NCI-H748 (cell line): Measurements from ENCODE around the gene DIP2C.

Source experiments
- DNase-seq: peaks from one replicate; lab custom pipeline; 2025; ENCODE audit not compliant: unreplicated experiment; lab: John Stamatoyannopoulos, UW

The DIP2C gene

DNA sequence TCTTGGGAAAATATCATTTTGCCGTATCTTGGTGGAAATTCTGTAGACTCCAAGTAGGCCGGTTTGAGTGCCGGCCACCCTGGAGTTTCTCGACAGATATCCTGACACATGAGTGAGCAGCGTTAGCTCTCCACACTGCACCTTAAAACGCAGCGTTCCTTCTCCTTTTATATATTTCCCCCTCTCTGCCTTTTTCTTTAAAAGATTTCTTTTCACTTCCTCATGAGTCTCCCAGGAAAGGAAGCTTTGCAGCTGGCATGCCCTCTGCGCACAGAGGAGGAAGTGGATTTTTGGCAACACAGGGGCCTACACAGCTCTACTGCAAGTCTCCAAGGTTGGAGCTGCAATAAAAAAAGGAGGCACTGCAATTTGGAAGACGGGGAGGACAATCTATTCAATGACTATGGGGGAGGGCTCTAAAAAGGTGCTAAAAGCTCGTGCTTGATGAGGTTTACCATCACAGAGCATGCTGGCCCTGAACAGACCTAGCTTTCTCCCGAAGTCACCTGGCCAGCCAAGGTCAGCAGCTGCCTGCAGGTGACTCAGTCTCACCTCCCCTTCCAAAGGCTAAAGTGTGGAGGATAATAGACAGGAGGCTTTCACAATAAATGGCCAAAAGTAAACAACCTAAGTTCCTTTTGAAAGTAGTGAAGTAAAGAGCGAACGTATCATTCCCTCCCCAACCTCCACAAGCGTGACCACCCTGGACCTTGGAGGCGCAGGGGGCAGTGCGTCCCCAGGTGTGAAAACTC lies 301.4 kb downstream of the DIP2C start:
- no peak for DNase-seq

DNA sequence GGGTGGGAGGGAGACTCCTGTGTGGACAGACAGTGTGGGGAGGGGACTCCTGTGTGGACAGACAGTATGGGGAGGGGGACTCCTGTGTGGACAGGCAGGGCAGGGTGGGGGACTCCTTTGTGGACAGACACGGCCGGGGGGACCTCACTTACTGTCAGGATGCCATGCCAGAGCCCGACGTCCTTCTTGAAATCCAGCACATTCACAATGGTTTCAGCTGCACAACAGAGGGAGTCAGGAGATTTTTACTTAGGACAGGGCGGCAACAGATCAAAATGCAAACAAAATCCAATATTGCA lies 301.9 kb downstream of the DIP2C start:
- no peak for DNase-seq

DNA sequence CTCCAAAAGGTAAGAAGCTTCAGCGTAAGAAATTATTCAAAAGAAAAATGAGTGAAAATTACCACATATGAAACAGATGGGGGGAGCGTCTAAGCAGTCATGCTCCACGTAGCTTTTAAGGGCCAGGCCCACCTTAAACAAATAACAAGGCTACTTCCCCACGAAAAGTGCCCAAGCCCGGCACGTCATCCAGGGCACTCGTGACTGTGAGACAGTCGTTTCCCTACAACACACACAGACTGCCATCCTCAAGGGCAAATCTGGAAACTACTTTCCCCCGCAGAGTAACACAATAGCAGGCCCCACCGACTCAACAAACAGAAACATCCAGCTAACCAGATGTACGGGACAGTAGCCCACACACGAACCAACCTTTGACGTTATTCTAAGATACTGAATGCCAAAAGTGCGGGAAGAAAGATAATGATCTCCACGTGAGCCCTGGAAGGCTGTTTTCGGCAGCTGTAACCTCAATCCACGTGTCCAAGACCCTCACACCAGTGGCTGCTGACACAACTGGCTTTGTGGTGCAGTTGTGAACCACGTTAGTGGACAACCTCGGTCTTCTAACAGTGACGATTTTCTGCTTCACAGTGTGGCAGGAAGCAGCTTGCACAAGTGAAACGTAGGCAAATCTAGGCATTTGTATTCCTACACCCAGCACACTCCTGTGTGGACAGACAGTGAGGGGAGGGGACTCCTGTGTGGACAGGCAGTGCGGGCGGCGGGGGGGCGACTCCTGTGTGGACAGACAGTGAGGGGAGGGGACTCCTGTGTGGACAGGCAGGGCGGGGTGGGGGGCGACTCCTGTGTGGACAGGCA lies 302.5 kb downstream of the DIP2C start:
- no peak for DNase-seq

DNA sequence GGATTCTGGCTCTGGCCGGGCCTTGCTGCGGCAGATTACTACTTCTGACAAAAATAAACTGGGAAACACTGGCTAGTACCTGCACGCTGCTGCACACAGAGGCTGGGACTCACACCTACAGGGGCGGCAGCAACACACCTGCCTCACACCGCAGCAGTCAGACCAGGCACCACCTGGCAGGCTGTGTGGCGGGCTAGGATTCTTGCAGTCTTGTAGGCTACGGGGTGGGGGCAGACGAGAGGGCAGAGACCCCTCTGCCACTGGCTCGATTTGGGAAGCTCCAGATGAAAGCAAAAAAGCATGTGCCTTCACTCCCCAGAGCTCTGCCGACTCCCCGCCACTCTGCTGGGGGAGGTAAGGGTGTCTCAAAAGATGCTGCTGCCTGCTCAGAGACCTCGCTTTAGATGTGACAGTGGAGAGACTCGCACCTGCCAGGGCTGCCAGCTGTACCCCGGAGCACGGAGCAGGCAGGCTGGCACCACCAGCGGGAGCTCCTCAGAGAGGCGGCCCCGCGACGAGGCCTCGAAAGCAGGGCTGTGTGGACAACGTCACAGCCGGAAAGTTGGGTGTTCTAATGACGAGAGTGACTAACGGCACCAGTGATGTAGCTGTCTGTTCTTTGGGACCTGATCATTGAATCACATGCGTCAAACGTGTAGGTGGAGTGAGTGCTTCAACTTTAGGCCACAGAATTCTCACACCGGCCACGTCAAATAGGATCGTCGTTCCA lies 303.7 kb downstream of the DIP2C start:
- DNase-seq: no peak

DNA sequence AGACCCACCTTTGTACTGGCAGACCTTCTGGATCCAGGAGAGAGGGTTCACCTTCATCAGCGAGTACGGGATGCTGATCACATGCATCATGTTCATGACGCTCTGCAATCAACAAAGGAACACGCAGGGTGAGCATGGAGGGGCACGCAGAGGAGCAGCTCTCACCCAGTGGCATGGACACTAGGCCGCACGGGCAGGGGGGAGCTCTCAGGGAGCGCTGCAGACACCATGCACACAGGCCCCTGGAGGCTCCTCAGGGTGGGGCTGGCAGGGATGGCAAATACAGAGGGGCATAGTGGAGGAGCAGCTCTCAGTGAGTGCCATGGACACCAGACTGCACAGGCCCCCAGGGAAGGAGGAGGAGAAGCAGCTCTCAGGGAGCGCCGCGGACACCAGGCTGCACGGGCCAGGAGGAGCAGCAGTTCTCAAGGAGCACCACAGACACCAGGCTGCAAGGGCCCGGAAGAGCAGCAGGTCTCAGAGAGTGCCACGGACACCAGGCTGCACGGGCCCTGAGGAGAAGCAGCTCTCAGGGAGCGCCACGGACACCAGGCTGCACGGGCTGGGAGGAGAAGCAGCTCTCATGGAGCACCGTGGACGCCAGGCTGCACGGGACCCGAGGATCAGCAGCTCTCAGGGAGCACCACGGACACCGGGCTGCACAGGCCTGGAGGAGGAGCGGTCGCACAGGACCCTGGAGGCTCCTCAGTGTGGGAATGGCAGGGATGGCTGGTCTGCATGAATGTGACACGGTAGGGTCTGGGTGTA lies 304.7 kb downstream of the DIP2C start:
- DNase-seq: no peak

DNA sequence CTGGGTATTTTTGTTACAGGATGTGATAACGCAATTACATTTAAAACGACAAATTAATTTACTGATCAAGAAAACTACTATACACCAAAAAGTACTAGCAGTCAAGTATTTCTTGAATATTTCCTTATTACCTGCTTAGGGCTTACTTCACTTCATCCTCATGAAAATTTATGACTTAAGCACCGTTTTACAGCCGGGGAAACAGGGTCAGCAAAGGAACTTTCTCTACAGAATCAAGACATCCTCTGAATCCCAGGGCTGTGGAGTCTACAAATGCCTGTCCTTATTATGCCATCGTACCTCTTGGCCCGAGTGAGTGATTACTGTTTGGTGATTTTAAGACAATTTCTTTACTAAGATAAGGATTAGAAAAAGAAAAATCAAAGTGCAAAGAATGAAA lies 305.9 kb downstream of the DIP2C start:
- no peak for DNase-seq

DNA sequence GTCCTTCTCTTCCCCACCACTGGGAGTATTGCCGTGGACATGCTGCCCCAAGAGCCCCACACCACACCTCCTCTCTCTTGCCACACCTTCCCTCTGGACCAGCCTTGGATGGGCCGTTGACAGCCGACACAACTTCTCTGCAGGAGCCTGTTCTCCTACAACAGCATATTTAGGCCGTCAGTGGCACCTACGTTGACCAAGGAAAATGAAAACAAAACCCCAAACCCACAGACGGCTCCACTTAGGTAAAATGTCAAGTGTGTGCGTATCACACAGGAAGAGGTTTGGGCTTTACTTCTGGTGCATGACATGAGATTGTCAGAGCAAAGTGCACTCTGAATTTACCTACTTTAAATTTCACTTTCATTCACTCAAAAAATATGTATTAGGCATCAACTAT lies 307.7 kb downstream of the DIP2C start:
- DNase-seq: no peak

DNA sequence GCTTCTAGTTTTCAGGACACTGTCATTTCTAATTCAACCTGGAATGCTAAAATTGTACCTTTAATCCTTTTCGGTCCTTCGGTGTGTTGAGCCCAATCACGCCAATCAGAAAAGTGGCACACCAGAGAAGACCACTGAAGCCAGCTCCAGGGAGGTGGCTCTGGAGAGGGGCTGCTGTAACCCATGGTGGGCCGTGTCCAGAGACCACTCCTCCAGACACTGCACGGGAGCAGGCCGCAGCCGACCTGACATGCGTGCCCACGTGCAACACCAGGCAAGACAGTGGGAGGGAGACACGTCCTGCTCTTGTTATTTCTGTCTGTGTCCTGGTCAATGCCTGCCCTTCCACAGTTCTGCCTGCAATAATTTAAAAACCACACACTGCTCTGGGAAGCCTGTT lies 308.1 kb downstream of the DIP2C start:
- no peak for DNase-seq

DNA sequence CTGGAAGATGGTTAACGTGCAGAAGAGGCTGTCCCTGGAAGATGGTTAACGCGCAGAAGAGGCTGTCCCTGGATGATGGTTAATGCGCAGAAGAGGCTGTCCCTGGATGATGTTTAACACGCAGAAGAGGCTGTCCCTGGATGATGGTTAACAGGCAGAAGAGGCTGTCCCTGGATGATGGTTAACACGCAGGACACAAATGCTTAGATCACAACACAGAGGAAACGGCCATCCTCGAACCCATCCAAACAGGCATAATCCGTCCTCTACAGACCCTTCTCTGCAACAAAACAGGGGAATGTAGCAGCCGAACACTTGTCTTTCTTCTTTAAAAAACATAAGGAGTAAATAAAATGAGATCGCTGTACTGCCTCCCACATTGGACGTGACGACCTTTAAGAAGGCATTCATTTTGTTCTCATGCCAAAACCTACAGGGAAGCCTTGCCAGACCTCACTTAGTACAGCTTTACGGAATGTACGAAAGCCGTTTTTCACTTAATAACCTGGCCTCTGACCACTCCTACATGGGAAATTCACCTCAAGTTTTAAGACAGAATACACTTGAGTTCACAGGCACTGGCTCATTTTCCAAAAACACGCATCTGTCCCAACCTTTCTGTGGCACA lies 309.0 kb downstream of the DIP2C start:
- no peak for DNase-seq

DNA sequence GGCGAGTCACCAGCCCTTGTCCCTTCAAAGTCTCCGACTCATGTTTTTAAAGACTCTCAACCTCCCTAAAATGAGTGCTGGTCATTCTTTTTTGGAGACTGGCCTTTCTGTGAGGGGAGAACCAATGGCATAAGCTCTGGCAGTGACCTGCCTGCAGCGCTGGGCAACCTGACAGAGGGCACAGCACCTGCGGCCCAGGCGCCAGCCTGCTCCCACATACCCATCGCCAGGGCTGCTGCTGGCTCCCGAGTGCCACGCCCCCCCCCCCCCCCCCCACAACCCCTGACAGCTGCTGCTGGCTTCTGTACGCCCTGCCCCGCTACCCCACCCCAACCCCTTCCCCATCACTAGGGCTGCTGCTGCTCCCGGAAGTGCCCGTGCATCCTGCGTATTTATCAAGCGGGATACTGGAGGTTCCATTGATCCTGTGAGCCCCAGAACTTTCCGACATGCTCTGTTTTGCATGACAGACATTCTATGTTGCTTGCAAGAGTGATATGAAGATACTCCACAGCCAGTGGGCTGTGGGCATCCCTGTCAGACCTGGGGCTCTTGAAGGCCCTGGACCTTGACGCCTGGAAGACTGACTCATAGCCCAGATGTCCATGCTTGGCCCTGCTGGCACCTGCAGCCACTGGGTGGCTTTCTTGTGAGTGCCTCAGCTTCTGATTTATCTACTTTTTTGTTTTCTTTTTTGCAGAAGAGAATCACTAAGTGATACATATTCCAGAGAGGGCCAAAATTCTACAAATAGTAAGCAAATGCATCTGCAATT lies 310.4 kb downstream of the DIP2C start:
- DNase-seq: no peak

DNA sequence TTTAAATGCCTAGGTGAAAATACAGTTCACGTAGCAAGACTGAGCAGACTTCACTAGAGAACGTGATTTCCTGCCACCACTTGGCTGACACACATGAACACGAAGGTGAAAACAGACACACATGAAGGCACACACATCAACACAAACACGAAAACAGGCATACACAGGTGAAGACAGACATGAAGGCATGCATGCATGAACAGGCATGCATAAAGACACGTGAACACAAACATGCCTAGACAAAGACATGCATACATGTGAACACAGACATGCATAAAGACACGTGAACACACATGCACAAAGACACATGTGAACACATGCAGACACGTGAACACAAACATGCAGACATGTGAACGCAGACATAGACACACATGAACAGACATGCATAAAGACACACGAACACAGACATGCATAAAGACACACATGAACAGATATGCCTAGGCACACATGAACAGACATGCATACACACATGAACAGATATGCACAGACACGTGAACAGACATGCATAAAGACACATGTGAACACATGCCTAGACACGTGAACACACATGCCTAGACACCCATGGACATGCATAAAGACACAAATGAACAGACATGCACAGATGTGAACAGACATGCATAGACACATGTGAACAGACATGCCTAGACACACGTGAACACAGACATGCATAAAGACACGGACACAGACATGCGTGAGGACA lies 311.1 kb downstream of the DIP2C start:
- DNase-seq: no peak

DNA sequence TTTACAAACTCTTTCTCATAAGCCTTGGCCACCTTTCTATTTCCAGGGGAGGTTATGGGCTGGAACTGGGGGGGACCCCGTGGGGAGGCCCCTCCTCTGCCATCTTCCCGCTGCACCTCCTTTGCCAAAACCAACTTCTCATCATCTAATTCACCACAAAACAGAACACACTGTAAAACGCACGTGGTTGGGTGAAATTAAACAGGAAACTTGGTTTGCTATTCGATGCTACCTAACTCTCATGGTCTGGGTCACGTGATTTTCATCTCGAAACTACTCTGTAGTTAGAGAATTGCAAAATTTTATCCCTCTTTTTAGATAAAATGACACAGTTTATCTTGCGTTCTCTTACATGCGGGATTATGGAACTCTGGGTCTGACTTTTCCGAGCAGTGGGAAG lies 312.2 kb downstream of the DIP2C start:
- no peak for DNase-seq

DNA sequence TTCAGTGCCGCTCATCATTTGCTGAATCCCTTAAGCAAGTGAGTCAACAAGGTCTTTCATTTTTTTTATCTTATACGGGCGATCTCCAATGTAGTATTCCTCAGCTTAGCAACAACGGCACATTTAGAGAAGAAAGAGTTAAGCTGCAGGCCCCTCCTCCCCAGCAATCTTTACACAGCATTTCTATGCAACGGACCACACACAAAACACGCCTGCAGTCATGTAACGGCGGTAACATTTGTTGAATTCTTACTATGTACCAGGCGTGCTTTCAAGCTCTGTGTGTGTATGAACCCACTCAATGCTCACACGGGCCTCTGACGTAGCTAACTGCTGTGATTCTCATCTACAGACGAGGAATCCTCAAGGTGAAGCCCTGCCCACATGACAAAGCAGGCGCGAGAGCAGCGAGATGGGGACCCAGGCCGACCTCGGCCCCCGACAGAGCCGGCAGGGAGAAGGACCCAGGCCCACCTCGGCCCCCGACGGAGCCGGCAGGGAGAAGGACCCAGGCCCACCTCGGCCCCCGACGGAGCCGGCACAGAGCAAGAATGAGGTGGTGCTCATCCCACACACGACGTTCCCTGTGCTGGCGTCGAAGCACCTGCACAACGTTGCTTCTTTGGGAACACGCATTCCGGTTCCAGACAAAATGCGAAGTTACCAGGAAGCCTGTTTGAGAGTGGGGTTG lies 313.5 kb downstream of the DIP2C start:
- DNase-seq: no peak

DNA sequence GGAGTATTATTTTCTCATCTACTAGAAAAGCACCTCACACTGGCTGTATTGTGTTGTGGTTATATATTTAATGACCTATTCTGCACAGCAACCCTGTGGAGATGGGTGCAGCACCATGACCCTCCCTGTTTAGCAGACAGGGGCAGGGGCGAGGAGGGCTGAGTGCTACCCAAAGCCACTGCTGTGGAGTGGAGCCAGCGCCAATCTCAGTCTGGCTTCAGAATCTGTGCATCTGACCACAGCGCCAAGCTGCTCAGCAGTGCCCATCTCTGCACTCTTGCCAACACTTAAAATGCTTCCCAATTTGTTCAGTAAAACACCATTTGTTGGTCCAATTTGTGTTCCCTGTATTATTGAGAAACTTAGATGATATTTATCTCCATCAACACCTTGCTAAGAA lies 315.1 kb downstream of the DIP2C start:
- DNase-seq: peak; percentile 37

DNA sequence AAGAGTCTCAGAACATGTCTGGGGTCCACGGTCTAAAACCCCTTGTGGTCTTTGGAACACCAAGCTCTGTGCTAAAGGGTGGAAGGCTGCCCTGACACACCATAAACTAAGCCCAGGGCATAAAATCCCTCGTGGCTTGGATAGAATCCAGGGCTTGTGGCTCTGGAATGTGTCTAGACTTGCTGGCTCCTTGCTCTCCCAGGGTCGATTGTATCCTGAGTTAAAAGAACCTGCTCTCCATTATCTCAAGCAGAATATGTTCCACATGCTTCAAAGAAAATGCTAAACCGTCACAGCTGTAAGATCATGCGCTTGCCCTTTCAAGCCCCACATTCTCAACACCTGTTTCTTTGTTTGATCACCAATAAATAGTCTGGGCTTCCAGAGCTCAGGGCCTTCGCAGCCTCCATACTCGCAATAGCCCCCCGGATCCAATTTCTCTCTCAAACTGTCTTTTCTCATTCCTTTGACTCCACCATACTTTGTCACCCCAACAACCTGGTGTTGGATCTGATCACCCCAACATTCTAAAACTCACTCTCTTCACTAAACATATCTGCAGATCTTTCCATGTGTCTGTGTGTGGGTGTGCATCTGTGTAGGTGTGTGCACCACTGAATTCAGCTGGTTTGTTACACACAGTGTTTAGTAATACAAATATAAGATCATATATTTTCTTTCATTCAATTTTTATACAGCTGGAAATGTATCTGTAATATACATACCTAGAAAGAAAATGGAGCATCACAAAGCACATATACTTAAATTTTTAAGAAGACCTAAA lies 315.8 kb downstream of the DIP2C start:
- peak; percentile 69 for DNase-seq

DNA sequence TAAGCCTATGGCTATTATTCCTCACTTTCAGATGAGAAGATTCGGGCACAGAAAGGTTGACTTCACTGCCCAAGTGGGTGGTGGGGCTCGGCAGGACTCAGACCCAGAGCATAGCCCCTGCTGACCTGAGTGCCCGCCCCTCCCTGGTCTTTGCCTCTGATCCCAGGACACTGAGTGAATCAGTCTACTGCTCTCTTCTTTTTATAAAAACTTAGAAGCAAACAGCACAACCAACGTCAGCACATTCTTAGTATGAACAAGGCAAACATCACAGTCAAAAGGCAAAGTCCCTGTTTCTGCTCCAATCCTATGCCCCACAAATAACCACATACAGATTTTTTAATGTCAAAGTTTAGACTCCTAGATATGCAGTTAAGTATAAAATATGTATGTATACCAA lies 316.5 kb downstream of the DIP2C start:
- DNase-seq: no peak

DNA sequence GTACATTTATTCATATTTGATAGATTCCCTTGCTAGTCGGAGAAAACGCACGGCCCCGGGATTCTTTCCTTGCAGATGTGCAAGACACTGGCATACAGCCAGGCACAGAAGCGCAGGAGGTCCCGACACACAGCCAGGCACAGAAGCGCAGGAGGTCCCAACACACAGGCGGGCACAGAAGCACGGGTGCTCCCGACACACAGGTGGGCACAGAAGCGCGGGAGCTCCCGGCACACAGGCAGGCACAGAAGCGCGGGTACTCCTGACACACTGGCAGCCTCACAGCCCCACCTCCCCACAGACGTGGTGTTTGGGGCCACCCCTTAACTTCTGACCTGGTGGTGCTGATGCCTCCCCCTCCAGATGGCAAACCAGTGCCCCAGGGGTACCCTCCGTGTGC lies 316.9 kb downstream of the DIP2C start:
- no peak for DNase-seq

DNA sequence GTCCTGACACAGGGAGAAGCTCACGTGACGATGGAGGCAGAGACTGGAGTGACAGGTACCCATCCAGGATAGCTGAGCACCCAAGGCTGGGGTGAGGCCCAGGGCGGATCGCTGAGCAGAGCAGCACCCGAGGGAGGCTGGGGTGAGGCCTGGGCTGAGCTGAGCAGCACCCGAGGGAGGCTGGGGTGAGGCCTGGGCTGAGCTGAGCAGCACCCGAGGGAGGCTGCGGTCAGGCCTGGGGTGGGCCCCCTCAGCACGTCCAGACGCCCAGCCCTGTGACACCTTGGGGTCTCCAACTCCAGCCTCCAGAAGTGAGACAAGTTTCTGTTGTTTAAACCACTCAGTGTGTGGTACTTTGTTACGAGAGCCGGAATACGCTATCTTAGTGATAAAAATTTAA lies 318.0 kb downstream of the DIP2C start:
- no peak for DNase-seq
